Neural cell (in vitro differentiated cells): Measurements from ENCODE around the gene TSPEAR. TPM values are rescaled to one million over a fixed set of nuclear protein-coding genes. Genes with fewer than 3 reads are reported as not detected.

Source experiments
- H2AFZ ChIP-seq: fragments of 200-600, 300-800 bp; sonication (generic), shearing (Covaris generic); 2 replicates; pipeline ENCODE4 v1.6.0; 2014; ENCODE audit warnings: low read depth, mild to moderate bottlenecking, antibody characterized with exemption, low read length, moderate library complexity
- H3F3A ChIP-seq: fragments of 200-600 bp; shearing (Covaris generic); 2 replicates; pipeline ENCODE4 v1.6.1; 2016; ENCODE audit warnings: mild to moderate bottlenecking, moderate library complexity, mixed read lengths, antibody characterized with exemption, low read length; ENCODE audit not compliant: insufficient read depth, poor library complexity, severe bottlenecking
- H3K27ac ChIP-seq: fragments of 200-600, 300-800 bp; sonication (generic), shearing (Covaris generic); 2 replicates; pipeline ENCODE4 v1.5.1; 2014; ENCODE audit warnings: mild to moderate bottlenecking, low read length, moderate library complexity
- H3K27me3 ChIP-seq: fragments of 300-800, 200-600 bp; sonication (generic), shearing (Covaris generic); 2 replicates; pipeline ENCODE4 v1.6.0; 2014; ENCODE audit warnings: mild to moderate bottlenecking, low read depth, low read length, moderate library complexity; ENCODE audit not compliant: insufficient read depth
- H3K36me3 ChIP-seq: fragments of 300-800, 200-600 bp; sonication (generic), shearing (Covaris generic); 2 replicates; pipeline ENCODE4 v1.5.1; 2014; ENCODE audit warnings: mild to moderate bottlenecking, antibody characterized with exemption, low read length, moderate library complexity; ENCODE audit not compliant: insufficient read depth
- H3K4me2 ChIP-seq: fragments of 300-800, 200-600 bp; sonication (generic), shearing (Covaris generic); 2 replicates; pipeline ENCODE4 v1.6.0; 2014; ENCODE audit warnings: mild to moderate bottlenecking, low read length
- H3K4me3 ChIP-seq: fragments of 300-800, 200-600 bp; sonication (generic), shearing (Covaris generic); 2 replicates; pipeline ENCODE4 v1.5.1; 2014; ENCODE audit warnings: mild to moderate bottlenecking, low read length, moderate library complexity
- H3K79me2 ChIP-seq: fragments of 200-600 bp; shearing (Covaris generic); replicated peaks from 2 replicates; pipeline ENCODE4 v1.6.0; 2014; ENCODE audit warnings: mild to moderate bottlenecking, low read length, moderate library complexity; ENCODE audit not compliant: insufficient read depth
- H3K9ac ChIP-seq: fragments of 300-800, 200-600 bp; sonication (generic), shearing (Covaris generic); 2 replicates; pipeline ENCODE4 v1.6.1; 2016; ENCODE audit warnings: mild to moderate bottlenecking, low read length, mixed read lengths
- H3K9me2 ChIP-seq: fragments of 200-600 bp; shearing (Covaris generic); 2 replicates; pipeline ENCODE4 v1.6.1; 2016; ENCODE audit warnings: mild to moderate bottlenecking, low read length, mixed read lengths; ENCODE audit not compliant: insufficient read depth
- H3K9me3 ChIP-seq: fragments of 200-600, 300-800 bp; sonication (generic), shearing (Covaris generic); 2 replicates; pipeline ENCODE4 v1.6.1; 2016; ENCODE audit warnings: mild to moderate bottlenecking, mixed run types, low read length, moderate library complexity, mixed read lengths
- H4K20me1 ChIP-seq: fragments of 200-600 bp; shearing (Covaris generic); 2 replicates; pipeline ENCODE4 v1.6.1; 2016; ENCODE audit warnings: mild to moderate bottlenecking, mixed run types; ENCODE audit not compliant: insufficient read depth
- CTCF ChIP-seq: fragments of 450-650 bp; IDR thresholded peaks from 2 replicates; pipeline ENCODE4 v1.5.1; 2014; ENCODE audit warnings: antibody characterized with exemption, mild to moderate bottlenecking, moderate library complexity; ENCODE audit not compliant: poor library complexity, severe bottlenecking
- EP300 ChIP-seq: fragments of 450-650 bp; conservative IDR thresholded peaks from 2 replicates; pipeline ENCODE4 v1.6.1; 2014; ENCODE audit warnings: antibody characterized with exemption, mild to moderate bottlenecking, moderate library complexity; ENCODE audit not compliant: poor library complexity, severe bottlenecking
- EZH2 ChIP-seq: fragments of 200-600, 300-800 bp; shearing (Covaris generic), sonication (generic); IDR thresholded peaks from 2 replicates; pipeline ENCODE4 v1.6.1; 2014; ENCODE audit warnings: antibody characterized with exemption, low read length, borderline replicate concordance, mild to moderate bottlenecking; ENCODE audit not compliant: insufficient read depth, poor library complexity, severe bottlenecking
- MXI1 ChIP-seq: fragments of 450-650 bp; conservative IDR thresholded peaks from 2 replicates; pipeline ENCODE4 v1.6.1; 2014; ENCODE audit warnings: antibody characterized with exemption, mild to moderate bottlenecking; ENCODE audit not compliant: poor library complexity, severe bottlenecking
- POLR2AphosphoS5 ChIP-seq: IDR thresholded peaks from 2 replicates; pipeline ENCODE4 v1.6.1; 2012
- RAD21 ChIP-seq: fragments of 450-650 bp; conservative IDR thresholded peaks from 2 replicates; pipeline ENCODE4 v1.6.1; 2014; ENCODE audit warnings: antibody characterized with exemption, mild to moderate bottlenecking, moderate library complexity
- REST ChIP-seq: IDR thresholded peaks from 2 replicates; pipeline ENCODE4 v1.6.1; 2012; ENCODE audit warnings: borderline replicate concordance
- SMC3 ChIP-seq: fragments of 450-650 bp; conservative IDR thresholded peaks from 2 replicates; pipeline ENCODE4 v1.6.1; 2014; ENCODE audit warnings: antibody characterized with exemption, mild to moderate bottlenecking, moderate library complexity; ENCODE audit not compliant: poor library complexity
- TAF1 ChIP-seq: IDR thresholded peaks from 2 replicates; pipeline ENCODE4 v1.6.1; 2012; ENCODE audit warnings: low read depth
- polyA plus RNA-seq: library from polyadenylated mRNA; depleted of rRNA; stranded (reverse); fragments of >200 nt; gene quantifications from 2 replicates; pipeline ENCODE4 v1.2.3, GENCODE V29; 2014

The TSPEAR gene
- polyA plus RNA-seq, 1 donor from 2014 or later = 0.19 TPM

- Histone ChIP-seq H4K20me1 (no peaks in the 10 kb centered on the region), H3K36me3 (no peaks in the 10 kb centered on the region), H3K79me2 (no peaks in the 10 kb centered on the region), H3K9me3 (no peaks in the 10 kb centered on the region), H3K4me3 (no peak overlapping the region), H3K9ac (no peak overlapping the region), H3K4me2 (no peak overlapping the region), H3K27me3 (no peaks in the 10 kb centered on the region), H2AFZ (no peak overlapping the region), H3K27ac (no peak overlapping the region), H3K9me2 (no peaks in the 10 kb centered on the region), H3F3A (no peaks in the 10 kb centered on the region)
- TF ChIP-seq CTCF = peak; percentile 12
- no peak for TF ChIP-seq SMC3
- TF ChIP-seq REST = no peak
- no peak for TF ChIP-seq POLR2AphosphoS5
Observed at GRCh38 chr21:44752671-44753235, 41.4 kb upstream of the TSPEAR start.

- no peaks in the 10 kb centered on the region for H3K36me3 ChIP-seq
- H3K27me3 ChIP-seq = no peaks in the 10 kb centered on the region
- no peaks in the 10 kb centered on the region for H3K9me3 ChIP-seq
- no peaks in the 10 kb centered on the region for H3F3A ChIP-seq
- no peaks in the 10 kb centered on the region for H3K79me2 ChIP-seq
- no peak overlapping the region for H3K27ac ChIP-seq
- TF ChIP-seq SMC3 (no peak), RAD21 (no peak)
- no peak overlapping the region for H2AFZ ChIP-seq
- H3K9me2 ChIP-seq = no peaks in the 10 kb centered on the region
- H3K4me3 ChIP-seq = no peak overlapping the region
- no peaks in the 10 kb centered on the region for H4K20me1 ChIP-seq
- no peak overlapping the region for H3K4me2 ChIP-seq
- no peak overlapping the region for H3K9ac ChIP-seq
Observed at GRCh38 chr21:44751799-44752636, 40.6 kb upstream of the TSPEAR start.

GRCh38 chr21:44751186-44751798 lies 39.9 kb upstream of the TSPEAR start:
- Histone ChIP-seq H3K79me2 (no peaks in the 10 kb centered on the region), H3K27me3 (no peaks in the 10 kb centered on the region), H3K4me2 (no peak overlapping the region), H3K9me2 (no peaks in the 10 kb centered on the region), H3K4me3 (no peak overlapping the region), H3F3A (no peaks in the 10 kb centered on the region), H4K20me1 (no peaks in the 10 kb centered on the region), H2AFZ (no peak overlapping the region), H3K9ac (no peak overlapping the region), H3K27ac (no peak overlapping the region), H3K36me3 (no peaks in the 10 kb centered on the region), H3K9me3 (no peaks in the 10 kb centered on the region)
- TF ChIP-seq CTCF (no peak), TAF1 (no peak), SMC3 (no peak), EP300 (no peak), RAD21 (no peak), POLR2AphosphoS5 (no peak), MXI1 (no peak), EZH2 (no peak)
